Left lung (tissue), 10 donors: ENCODE measurements around the gene MOG. TPM values are rescaled to one million over a fixed set of nuclear protein-coding genes. Genes with fewer than 3 reads are reported as not detected.

Source experiments
- ATAC-seq: fragments of 200-7000 bp; cut with Tn5 transposase; one replicate; pipeline ENCODE4 v1.9.1; 2020; ENCODE audit warnings: moderate library complexity
- DNase-seq, 4 donors: peaks; one replicate each; pipeline ENCODE4 v3.0.0-alpha.2; 2013 to 2020
- H3K27ac ChIP-seq, 2 donors: fragments of 200-600 bp; sonication (generic) in 1 of 2; one replicate each; pipeline versions ENCODE4 v1.5.0 to v1.8.0; 2020 to 2021
- H3K27me3 ChIP-seq, 2 donors: fragments of 200-600 bp; sonication (generic) in 1 of 2; one replicate each; pipeline versions ENCODE4 v1.5.0 to v1.8.0; 2020 to 2021
- H3K36me3 ChIP-seq, 2 donors: fragments of 200-600 bp; sonication (generic) in 1 of 2; one replicate each; pipeline versions ENCODE4 v1.5.0 to v1.8.0; 2020 to 2021
- H3K4me1 ChIP-seq, 2 donors: fragments of 200-600 bp; one replicate each; pipeline ENCODE4 v1.8.0; 2021
- H3K4me3 ChIP-seq, 2 donors: fragments of 200-600 bp; sonication (generic) in 1 of 2; one replicate each; pipeline versions ENCODE4 v1.5.0 to v1.8.0; 2020 to 2021; ENCODE audit warnings: mild to moderate bottlenecking in 1 of 2
- H3K9me3 ChIP-seq, 2 donors: fragments of 200-600 bp; sonication (generic) in 1 of 2; one replicate each; pipeline versions ENCODE4 v1.5.0 to v1.8.0; 2020 to 2021
- CTCF ChIP-seq, 2 donors: fragments of 200-600 bp; sonication (generic) in 1 of 2; IDR thresholded peaks; one replicate each; pipeline versions ENCODE4 v1.5.0 to v1.8.0; 2021; ENCODE audit warnings: antibody characterized with exemption in 2 of 2
- intact Hi-C, 2 donors: fragments of 100-400 bp; cut with DNase I; formaldehyde crosslinking; loops; one replicate each; pipeline versions ENCODE4 v1.11.2 to v1.14.2; 2022
- polyA plus RNA-seq, 6 donors: library from polyadenylated mRNA; unstranded; fragments of 120-200 nt; gene quantifications; one replicate each; pipeline ENCODE4 v1.2.1, GENCODE V29; 2013; ENCODE audit not compliant: insufficient read length in 6 of 6
- total RNA-seq, 2 donors: library from RNA; stranded (reverse); fragmentation: NEBNext Ultra II Directional; extraction: Animal tissue kit (Norgen Biotek cat#: 25700); gene quantifications; one replicate each; pipeline ENCODE4 v1.2.1, GENCODE V29; 2021
- donor health status: DM: no; HTN: yes; CAD: no.
- donor health status: DM: no; HTN: no; CAD: no.

The MOG gene
- total and polyA plus RNA-seq, 8 donors = 0.10 TPM; not detected in 7

DNA sequence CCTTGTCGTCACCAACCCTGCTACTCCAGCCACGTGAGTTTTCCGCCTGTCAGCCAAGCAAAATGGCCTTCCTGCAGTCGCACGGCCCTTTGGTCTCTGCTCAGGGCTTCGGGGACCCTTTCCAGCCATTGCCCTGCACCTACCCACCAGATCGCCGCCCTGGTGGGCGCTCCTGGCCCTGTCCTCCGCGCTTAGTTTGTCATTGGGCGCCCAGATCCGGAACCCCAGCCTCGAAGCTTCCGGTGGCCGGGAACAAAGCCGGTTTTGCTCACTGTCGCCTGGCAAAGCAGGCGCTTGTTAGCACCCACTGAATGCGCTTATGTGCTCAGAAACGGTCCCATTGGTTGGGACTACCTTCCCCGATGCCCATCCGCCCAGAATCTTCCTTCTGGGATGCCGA lies 23.5 kb downstream of the MOG start:
- intact Hi-C loops = no loop called here

DNA sequence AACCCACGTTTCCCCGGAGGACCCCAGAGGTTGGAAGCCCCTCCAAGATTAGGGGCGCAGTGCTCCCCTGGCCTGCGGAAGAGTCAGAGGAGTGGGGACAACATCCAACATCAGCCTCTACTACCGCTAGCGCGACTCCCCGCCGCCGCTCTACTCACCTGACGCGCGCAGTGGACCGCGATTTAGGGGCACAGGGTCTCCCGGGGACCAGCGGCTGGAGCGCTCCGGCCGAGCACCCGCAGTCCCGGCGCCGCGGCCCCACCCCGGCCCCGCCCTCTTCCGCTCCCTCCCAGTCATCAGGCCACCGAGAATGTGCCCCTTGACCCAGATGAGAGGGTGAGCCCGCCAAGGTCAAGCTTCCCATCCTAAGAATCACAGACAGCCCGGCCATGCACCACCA lies 24.0 kb downstream of the MOG start, which contains the start of gene ZFP57:
Gene ZFP57, minus strand, starts transcription at position 249 of the 400 bp plus-strand sequence. CDS start 4,149 bp downstream, outside the sequence.
- DNase-seq = no peak
- no peak for TF ChIP-seq CTCF (IDR thresholded peaks at IDR 0.05)
- Histone ChIP-seq H3K27me3 (peaks cover 0 to 19% of the 10 kb centered on the region in 2 donors), H3K27ac (no peak within 1 kb of the TSS), H3K36me3 (no peaks in the 10 kb centered on the region), H3K4me1 (no peaks in the 10 kb centered on the region), H3K4me3 (no peak within 1 kb of the TSS), H3K9me3 (no peaks in the 10 kb centered on the region)
- intact Hi-C loops = no loop called here
- ATAC-seq = no peak

More for the DNA sequence above, 23.5 kb downstream of the MOG start:
- Histone ChIP-seq H3K4me3 (no peak overlapping the region), H3K9me3 (no peaks in the 10 kb centered on the region), H3K27me3 (peaks cover 0 to 14% of the 10 kb centered on the region in 2 donors), H3K36me3 (no peaks in the 10 kb centered on the region), H3K27ac (no peak overlapping the region), H3K4me1 (no peaks in the 10 kb centered on the region)
- ATAC-seq (no peak), DNase-seq (no peak)
- TF ChIP-seq CTCF (IDR thresholded peaks at IDR 0.05) = no peak

- no peaks in the 10 kb centered on the region for H3K36me3 ChIP-seq
- H3K4me3 ChIP-seq = no peak overlapping the region
- no peaks in the 10 kb centered on the region for H3K9me3 ChIP-seq
- no peak overlapping the region for H3K27ac ChIP-seq
- no peak for DNase-seq
- peaks cover 0 to 24% of the 10 kb centered on the region in 2 donors for H3K27me3 ChIP-seq
- no peak for ATAC-seq
- H3K4me1 ChIP-seq = no peaks in the 10 kb centered on the region
- TF ChIP-seq CTCF (IDR thresholded peaks at IDR 0.05) = no peak
- intact Hi-C loops = no loop called here
These were observed 24.9 kb downstream of the MOG start for GRCh38 chr6:29681811-29682210.

DNA sequence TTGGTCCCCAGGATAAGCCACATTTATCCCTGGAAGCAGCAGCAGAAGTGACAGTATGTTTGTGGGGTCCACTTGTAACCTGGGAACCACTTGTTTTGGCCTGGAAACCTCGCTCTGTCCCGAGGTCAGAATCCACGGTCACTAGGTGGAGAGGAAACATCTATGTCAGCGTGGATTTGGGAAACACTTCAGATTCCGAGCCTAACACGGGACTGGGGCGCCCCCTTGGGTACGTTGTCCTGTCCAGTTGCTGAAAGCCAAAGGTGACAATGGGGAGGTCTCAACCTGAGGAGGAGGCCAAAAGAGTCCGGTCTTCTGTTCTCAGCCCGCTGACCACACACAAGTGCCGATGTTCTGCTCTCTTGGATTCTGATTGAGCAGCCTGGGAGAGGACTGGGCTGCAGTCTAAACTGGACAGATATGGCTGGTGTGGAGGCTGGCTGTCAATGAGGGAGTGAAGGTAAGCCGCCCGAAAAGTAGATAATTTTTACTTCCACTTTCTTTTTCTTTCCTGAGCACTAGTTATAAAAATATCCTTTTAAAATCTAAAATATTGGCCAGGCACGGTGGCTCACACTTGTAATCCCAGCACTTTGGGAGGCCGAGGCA lies 28.9 kb downstream of the MOG start:
- DNase-seq (no peak), ATAC-seq (no peak)
- no peak overlapping the region for H3K27ac ChIP-seq
- H3K4me3 ChIP-seq = no peak overlapping the region
- peaks cover 0 to 17% of the 10 kb centered on the region in 2 donors for H3K27me3 ChIP-seq
- H3K4me1 ChIP-seq = no peaks in the 10 kb centered on the region
- intact Hi-C loops = no loop called here
- TF ChIP-seq CTCF (IDR thresholded peaks at IDR 0.05) = no peak
- no peaks in the 10 kb centered on the region for H3K9me3 ChIP-seq
- H3K36me3 ChIP-seq = no peaks in the 10 kb centered on the region

GRCh38 chr6:29694637-29695036 lies 37.7 kb downstream of the MOG start:
- Histone ChIP-seq H3K27ac (no peak overlapping the region), H3K27me3 (no peaks in the 10 kb centered on the region), H3K9me3 (peaks cover 0 to 5% of the 10 kb centered on the region in 2 donors), H3K36me3 (no peaks in the 10 kb centered on the region), H3K4me1 (no peaks in the 10 kb centered on the region), H3K4me3 (no peak overlapping the region)
- ATAC-seq = no peak
- intact Hi-C loops = no loop called here
- no peak for TF ChIP-seq CTCF (IDR thresholded peaks at IDR 0.05)
- no peak for DNase-seq
